ENCODE results near the gene PRELP. TPM values are rescaled to one million over a fixed set of nuclear protein-coding genes. Genes with fewer than 3 reads are reported as not detected.

PRELP gene
- total and polyA plus RNA-seq, 2 of the 8 experiments (the other 6 are each of a cell fraction or from before 2014, with no cell fraction given), result 0.13 to 0.23 TPM

- TF ChIP-seq, protein P1, sequence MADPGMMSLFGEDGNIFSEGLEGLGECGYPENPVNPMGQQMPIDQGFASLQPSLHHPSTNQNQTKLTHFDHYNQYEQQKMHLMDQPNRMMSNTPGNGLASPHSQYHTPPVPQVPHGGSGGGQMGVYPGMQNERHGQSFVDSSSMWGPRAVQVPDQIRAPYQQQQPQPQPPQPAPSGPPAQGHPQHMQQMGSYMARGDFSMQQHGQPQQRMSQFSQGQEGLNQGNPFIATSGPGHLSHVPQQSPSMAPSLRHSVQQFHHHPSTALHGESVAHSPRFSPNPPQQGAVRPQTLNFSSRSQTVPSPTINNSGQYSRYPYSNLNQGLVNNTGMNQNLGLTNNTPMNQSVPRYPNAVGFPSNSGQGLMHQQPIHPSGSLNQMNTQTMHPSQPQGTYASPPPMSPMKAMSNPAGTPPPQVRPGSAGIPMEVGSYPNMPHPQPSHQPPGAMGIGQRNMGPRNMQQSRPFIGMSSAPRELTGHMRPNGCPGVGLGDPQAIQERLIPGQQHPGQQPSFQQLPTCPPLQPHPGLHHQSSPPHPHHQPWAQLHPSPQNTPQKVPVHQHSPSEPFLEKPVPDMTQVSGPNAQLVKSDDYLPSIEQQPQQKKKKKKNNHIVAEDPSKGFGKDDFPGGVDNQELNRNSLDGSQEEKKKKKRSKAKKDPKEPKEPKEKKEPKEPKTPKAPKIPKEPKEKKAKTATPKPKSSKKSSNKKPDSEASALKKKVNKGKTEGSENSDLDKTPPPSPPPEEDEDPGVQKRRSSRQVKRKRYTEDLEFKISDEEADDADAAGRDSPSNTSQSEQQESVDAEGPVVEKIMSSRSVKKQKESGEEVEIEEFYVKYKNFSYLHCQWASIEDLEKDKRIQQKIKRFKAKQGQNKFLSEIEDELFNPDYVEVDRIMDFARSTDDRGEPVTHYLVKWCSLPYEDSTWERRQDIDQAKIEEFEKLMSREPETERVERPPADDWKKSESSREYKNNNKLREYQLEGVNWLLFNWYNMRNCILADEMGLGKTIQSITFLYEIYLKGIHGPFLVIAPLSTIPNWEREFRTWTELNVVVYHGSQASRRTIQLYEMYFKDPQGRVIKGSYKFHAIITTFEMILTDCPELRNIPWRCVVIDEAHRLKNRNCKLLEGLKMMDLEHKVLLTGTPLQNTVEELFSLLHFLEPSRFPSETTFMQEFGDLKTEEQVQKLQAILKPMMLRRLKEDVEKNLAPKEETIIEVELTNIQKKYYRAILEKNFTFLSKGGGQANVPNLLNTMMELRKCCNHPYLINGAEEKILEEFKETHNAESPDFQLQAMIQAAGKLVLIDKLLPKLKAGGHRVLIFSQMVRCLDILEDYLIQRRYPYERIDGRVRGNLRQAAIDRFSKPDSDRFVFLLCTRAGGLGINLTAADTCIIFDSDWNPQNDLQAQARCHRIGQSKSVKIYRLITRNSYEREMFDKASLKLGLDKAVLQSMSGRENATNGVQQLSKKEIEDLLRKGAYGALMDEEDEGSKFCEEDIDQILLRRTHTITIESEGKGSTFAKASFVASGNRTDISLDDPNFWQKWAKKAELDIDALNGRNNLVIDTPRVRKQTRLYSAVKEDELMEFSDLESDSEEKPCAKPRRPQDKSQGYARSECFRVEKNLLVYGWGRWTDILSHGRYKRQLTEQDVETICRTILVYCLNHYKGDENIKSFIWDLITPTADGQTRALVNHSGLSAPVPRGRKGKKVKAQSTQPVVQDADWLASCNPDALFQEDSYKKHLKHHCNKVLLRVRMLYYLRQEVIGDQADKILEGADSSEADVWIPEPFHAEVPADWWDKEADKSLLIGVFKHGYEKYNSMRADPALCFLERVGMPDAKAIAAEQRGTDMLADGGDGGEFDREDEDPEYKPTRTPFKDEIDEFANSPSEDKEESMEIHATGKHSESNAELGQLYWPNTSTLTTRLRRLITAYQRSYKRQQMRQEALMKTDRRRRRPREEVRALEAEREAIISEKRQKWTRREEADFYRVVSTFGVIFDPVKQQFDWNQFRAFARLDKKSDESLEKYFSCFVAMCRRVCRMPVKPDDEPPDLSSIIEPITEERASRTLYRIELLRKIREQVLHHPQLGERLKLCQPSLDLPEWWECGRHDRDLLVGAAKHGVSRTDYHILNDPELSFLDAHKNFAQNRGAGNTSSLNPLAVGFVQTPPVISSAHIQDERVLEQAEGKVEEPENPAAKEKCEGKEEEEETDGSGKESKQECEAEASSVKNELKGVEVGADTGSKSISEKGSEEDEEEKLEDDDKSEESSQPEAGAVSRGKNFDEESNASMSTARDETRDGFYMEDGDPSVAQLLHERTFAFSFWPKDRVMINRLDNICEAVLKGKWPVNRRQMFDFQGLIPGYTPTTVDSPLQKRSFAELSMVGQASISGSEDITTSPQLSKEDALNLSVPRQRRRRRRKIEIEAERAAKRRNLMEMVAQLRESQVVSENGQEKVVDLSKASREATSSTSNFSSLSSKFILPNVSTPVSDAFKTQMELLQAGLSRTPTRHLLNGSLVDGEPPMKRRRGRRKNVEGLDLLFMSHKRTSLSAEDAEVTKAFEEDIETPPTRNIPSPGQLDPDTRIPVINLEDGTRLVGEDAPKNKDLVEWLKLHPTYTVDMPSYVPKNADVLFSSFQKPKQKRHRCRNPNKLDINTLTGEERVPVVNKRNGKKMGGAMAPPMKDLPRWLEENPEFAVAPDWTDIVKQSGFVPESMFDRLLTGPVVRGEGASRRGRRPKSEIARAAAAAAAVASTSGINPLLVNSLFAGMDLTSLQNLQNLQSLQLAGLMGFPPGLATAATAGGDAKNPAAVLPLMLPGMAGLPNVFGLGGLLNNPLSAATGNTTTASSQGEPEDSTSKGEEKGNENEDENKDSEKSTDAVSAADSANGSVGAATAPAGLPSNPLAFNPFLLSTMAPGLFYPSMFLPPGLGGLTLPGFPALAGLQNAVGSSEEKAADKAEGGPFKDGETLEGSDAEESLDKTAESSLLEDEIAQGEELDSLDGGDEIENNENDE (IDR thresholded peaks at IDR 0.05; ENCODE audit: insufficient replicate concordance, low read length), result no peak
- no peak for TF ChIP-seq MAFK (IDR thresholded peaks at IDR 0.05; ENCODE audit: low read depth, low read length)
These were observed 37.8 kb upstream of the PRELP start (continued) for GRCh38 chr1:203437696-203438315.
